Ascending aorta (tissue), 2 donors: ENCODE results near the gene SLC5A3. TPM values are rescaled to one million over a fixed set of nuclear protein-coding genes. Genes with fewer than 3 reads are reported as not detected.

Experiments
- DNase-seq, 2 donors: peaks; one replicate each; pipeline ENCODE4 v3.0.0-alpha.2; 2019; ENCODE audit warnings: low spot score in 2 of 2
- H3K27ac ChIP-seq, 2 donors: fragments of 200-600 bp; sonication (generic); one replicate each; pipeline ENCODE4 v1.5.1; 2016 to 2017; ENCODE audit warnings: mild to moderate bottlenecking in 1 of 2
- H3K27me3 ChIP-seq: fragments of 200-600 bp; sonication (generic); one replicate; pipeline ENCODE4 v1.5.1; 2017
- H3K36me3 ChIP-seq, 2 donors: fragments of 200-600 bp; sonication (generic); one replicate each; pipeline ENCODE4 v1.5.1; 2016
- H3K4me1 ChIP-seq, 2 donors: fragments of 200-600 bp; sonication (generic); one replicate each; pipeline ENCODE4 v1.5.1; 2016 to 2017; ENCODE audit warnings: mild to moderate bottlenecking in 1 of 2
- H3K4me3 ChIP-seq, 2 donors: fragments of 200-600 bp; sonication (generic); one replicate each; pipeline ENCODE4 v1.5.1; 2016 to 2017; ENCODE audit warnings: mild to moderate bottlenecking in 1 of 2
- H3K9me3 ChIP-seq, 2 donors: fragments of 200-600 bp; sonication (generic); one replicate each; pipeline ENCODE4 v1.5.1; 2016
- CTCF ChIP-seq, 3 experiments: fragments of 200-600 bp in 2 of 3; fragments of 450-650 bp in 1 of 3; sonication (generic) in 2 of 3; IDR thresholded peaks; one replicate each; pipeline ENCODE4 v1.5.1; 2016 to 2019; ENCODE audit warnings: antibody characterized with exemption in 3 of 3, mild to moderate bottlenecking in 1 of 3, moderate library complexity in 1 of 3
- intact Hi-C: fragments of 100-400 bp; cut with DNase I; formaldehyde crosslinking; loops from one replicate; pipeline ENCODE4 v1.15.1; 2023
- total RNA-seq: library from RNA; depleted of rRNA; stranded (reverse); fragments of >200 nt; gene quantifications from one replicate; pipeline ENCODE4 v1.1.0, GENCODE V29; 2016

Gene SLC5A3
- total RNA-seq, 1 donor from 2014 or later, result 8.4 TPM

DNA sequence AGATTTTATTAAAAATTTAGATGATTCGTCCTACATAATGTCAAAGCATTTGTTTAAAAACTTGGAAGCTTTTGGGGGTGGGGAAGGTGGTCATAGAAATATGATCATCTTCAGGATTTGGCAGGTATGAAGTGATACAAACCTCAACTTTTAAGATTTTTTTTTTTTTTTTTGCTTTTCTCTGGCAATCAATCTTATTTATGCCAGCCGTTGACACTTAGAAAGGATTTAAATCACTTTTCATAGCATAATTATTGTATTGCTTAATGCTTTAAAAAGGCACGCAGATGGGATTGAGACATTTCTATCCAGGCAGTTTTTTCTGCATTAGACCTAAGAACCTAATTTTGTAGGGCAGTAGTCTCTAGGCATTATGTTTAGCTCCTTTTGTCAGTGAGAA is 19.7 kb downstream of the SLC5A3 start:
- H3K27me3 ChIP-seq, result no peaks in the 10 kb centered on the region
- no peaks in the 10 kb centered on the region for H3K9me3 ChIP-seq
- H3K4me1 ChIP-seq, result peaks cover 4 to 42% of the 10 kb centered on the region in 2 donors
- DNase-seq, result no peak
- peaks cover 14 to 21% of the 10 kb centered on the region in 2 donors for H3K36me3 ChIP-seq
- H3K4me3 ChIP-seq, result peak overlapping the region in 1 of 2 donors; percentile 1
- intact Hi-C loops, result loop anchor here (5.0 kb wide), 1 partner anchor 34 kb away; no protein-coding TSS in a partner anchor
- TF ChIP-seq CTCF (IDR thresholded peaks at IDR 0.05), result no peak
- H3K27ac ChIP-seq, result peak overlapping the region; percentile 6 to 33

DNA sequence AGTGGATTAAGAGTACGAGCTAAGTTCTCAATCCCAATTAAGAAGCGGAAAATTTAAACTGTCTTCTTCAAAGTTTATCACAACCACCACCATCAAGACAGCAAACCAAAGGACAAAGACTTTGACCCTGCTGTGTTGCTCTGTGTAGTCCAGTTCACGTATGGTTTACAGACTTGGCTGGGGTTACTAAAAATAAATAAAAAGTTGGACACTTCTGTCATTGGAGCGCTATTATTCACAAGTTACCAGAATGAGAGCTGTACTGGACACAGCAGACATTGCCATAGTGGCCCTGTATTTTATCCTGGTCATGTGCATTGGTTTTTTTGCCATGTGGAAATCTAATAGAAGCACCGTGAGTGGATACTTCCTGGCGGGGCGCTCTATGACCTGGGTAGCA is 21.6 kb downstream of the SLC5A3 start:
- Histone ChIP-seq H3K4me1 (peaks cover 0 to 45% of the 10 kb centered on the region in 2 donors), H3K36me3 (peaks cover 14 to 21% of the 10 kb centered on the region in 2 donors), H3K27ac (no peak overlapping the region), H3K27me3 (no peaks in the 10 kb centered on the region), H3K9me3 (no peaks in the 10 kb centered on the region), H3K4me3 (no peak overlapping the region)
- no peak for TF ChIP-seq CTCF (IDR thresholded peaks at IDR 0.05)
- intact Hi-C loops, result loop anchor here (5.0 kb wide), 1 partner anchor 32 kb away; no protein-coding TSS in a partner anchor
- no peak for DNase-seq

DNA sequence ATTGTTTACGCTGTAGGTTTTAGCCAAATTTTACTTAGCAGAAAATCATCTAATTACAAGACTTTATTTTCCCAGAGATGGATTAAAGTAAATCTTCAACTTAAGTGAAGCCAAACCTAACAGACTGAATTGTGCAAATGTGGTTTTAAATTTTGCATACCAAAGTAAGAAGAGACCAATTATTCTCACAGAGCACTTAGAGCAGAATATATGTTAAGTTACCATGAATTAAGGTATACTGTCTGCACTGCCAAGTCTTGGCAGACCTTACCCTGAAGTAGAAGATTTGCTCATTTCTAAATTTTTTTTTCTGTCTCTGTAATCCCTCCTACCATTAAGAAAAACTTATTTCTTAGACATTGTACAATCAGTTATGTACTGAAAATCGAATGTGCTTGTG is 24.1 kb downstream of the SLC5A3 start:
- peak overlapping the region; percentile 31 to 37 for H3K27ac ChIP-seq
- DNase-seq, result no peak
- no peak for TF ChIP-seq CTCF (IDR thresholded peaks at IDR 0.05)
- peaks cover 4 to 52% of the 10 kb centered on the region in 2 donors for H3K4me1 ChIP-seq
- no peaks in the 10 kb centered on the region for H3K9me3 ChIP-seq
- H3K36me3 ChIP-seq, result peaks cover 14 to 21% of the 10 kb centered on the region in 2 donors
- H3K4me3 ChIP-seq, result no peak overlapping the region
- intact Hi-C loops, result no loop called here
- H3K27me3 ChIP-seq, result no peaks in the 10 kb centered on the region

DNA sequence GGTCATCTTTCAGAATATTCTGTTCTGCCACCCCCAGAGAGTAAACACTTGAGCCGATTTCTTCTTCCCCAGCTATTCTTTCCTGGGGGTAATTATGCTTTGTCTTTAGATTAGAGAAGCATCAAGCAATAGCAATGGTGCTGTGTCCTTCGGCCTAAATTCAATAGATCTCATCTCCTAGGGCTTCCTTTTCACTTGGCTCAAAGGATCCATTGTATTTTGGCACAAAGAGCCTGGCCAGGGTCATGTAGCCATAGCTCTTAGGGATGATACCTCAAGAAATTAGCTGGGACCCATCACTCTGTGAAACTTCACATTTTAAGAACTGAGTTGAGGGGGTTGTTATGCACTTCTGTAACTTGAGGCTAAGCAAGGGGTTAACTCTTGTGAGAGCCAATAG is 27.0 kb downstream of the SLC5A3 start:
- no peak for TF ChIP-seq CTCF (IDR thresholded peaks at IDR 0.05)
- peak overlapping the region; percentile 50 to 58 for H3K27ac ChIP-seq
- no peaks in the 10 kb centered on the region for H3K27me3 ChIP-seq
- H3K4me3 ChIP-seq, result peak overlapping the region in 1 of 2 donors; percentile 19
- H3K4me1 ChIP-seq, result peaks cover 4 to 51% of the 10 kb centered on the region in 2 donors
- intact Hi-C loops, result loop anchor here (2.0 kb wide), 1 partner anchor 22 kb away; no protein-coding TSS in a partner anchor
- no peak for DNase-seq
- peaks cover 8 to 17% of the 10 kb centered on the region in 2 donors for H3K36me3 ChIP-seq
- H3K9me3 ChIP-seq, result no peaks in the 10 kb centered on the region

DNA sequence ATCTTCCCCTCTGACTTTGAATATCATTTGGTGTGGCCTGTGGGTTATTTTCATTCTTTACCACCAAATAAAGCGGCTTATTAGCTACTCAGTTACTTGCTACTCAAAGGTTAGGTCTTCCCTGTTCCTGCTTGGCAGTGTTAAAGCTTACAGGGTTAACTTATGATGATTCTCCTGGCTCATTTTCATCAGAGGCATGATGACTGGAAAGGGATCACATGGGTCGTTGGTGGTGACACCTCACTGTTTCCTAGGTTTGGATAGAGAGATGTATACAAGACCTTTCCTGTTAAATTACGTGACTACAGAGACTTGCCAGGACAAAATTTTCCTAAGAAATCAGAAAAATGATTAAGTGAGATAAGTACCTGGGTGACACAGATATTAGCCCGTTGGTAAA is 27.4 kb downstream of the SLC5A3 start:
- intact Hi-C loops, result loop anchor here (2.0 kb wide), 1 partner anchor 22 kb away; no protein-coding TSS in a partner anchor
- no peak for DNase-seq
- peak overlapping the region; percentile 50 to 58 for H3K27ac ChIP-seq
- no peaks in the 10 kb centered on the region for H3K9me3 ChIP-seq
- no peaks in the 10 kb centered on the region for H3K27me3 ChIP-seq
- H3K4me1 ChIP-seq, result peaks cover 4 to 51% of the 10 kb centered on the region in 2 donors
- H3K4me3 ChIP-seq, result peak overlapping the region in 1 of 2 donors; percentile 19
- TF ChIP-seq CTCF (IDR thresholded peaks at IDR 0.05), result no peak
- H3K36me3 ChIP-seq, result peaks cover 3 to 12% of the 10 kb centered on the region in 2 donors
